HCT116 (cell line): ENCODE results near the gene LDLRAD4. TPM values are rescaled to one million over a fixed set of nuclear protein-coding genes. Genes with fewer than 3 reads are reported as not detected.

Experiments
- ATAC-seq: fragments of 200-7000 bp; cut with Tn5 transposase; 2 replicates; pipeline ENCODE4 v1.9.1; 2020; ENCODE audit warnings: mild to moderate bottlenecking, moderate library complexity
- BruUV-seq: library from RNA; stranded (reverse); fragments of 400-500 nt; replicated peaks from 2 replicates; lab custom pipeline; 2021; lab: Mats Ljungman, UMichigan
- CTCF ChIA-PET: fragments of 300-600 bp; sonication (Branson Sonifier 250); formaldehyde crosslinking; loops from one replicate; lab custom pipeline; 2021; ENCODE audit warnings: antibody characterized with exemption; lab: Charles Lee
- POLR2A ChIA-PET: fragments of 300-600, 350-600 bp; sonication (Branson Sonifier 250); formaldehyde crosslinking; loops from one replicate; lab custom pipeline; 2021; ENCODE audit warnings: antibody characterized with exemption; lab: Charles Lee
- RAD21 ChIA-PET, 2 experiments: fragments of 300-600 bp; sonication (Branson Sonifier 250); formaldehyde crosslinking; loops; one replicate each; lab custom pipeline; 2023; ENCODE audit warnings: low total read pairs in 2 of 2; ENCODE audit not compliant: uncharacterized antibody in 2 of 2, unreplicated experiment in 2 of 2, low non-redundant PET in 1 of 2; lab: Charles Lee
- DNase-seq: peaks from one replicate; pipeline ENCODE4 v3.0.0-alpha.2; 2010; ENCODE audit warnings: low read depth, low spot score
- H2AFZ ChIP-seq: fragments of 200-600 bp; shearing (Covaris generic), sonication (generic); 2 replicates; pipeline ENCODE4 v1.6.1; 2017; ENCODE audit warnings: low read depth, mixed run types, mixed read lengths, antibody characterized with exemption, low read length; ENCODE audit not compliant: poor library complexity, severe bottlenecking
- H3K27ac ChIP-seq: 2 replicates; pipeline ENCODE4 v1.5.1; 2012; ENCODE audit warnings: low read depth, low read length
- H3K27me3 ChIP-seq: fragments of 200-600 bp; sonication (generic); 2 replicates; pipeline ENCODE4 v1.6.1; 2016; ENCODE audit warnings: mixed run types, low read length, mixed read lengths; ENCODE audit not compliant: insufficient read depth
- H3K36me3 ChIP-seq, 2 experiments: fragments of 200-500 bp in 1 of 2; fragments of 200-600 bp in 1 of 2; sonication (Bioruptor generic) in 1 of 2; sonication (generic) in 1 of 2; 2 replicates each; pipeline versions ENCODE4 v1.5.1 to v1.6.1; 2014 to 2016; ENCODE audit warnings: low read length in 2 of 2, inconsistent platforms in 1 of 2, mixed read lengths in 1 of 2, mixed run types in 1 of 2; ENCODE audit not compliant: insufficient read depth in 2 of 2, control insufficient read depth in 1 of 2
- H3K4me1 ChIP-seq, 2 experiments: fragments of 200-600 bp in 1 of 2; sonication (generic) in 1 of 2; 2 replicates each; pipeline versions ENCODE4 v1.5.1 to v1.6.1; 2012 to 2017; ENCODE audit warnings: low read length in 2 of 2, inconsistent platforms in 1 of 2, mild to moderate bottlenecking in 1 of 2, mixed read lengths in 1 of 2, mixed run types in 1 of 2, moderate library complexity in 1 of 2; ENCODE audit not compliant: insufficient read depth in 2 of 2, control insufficient read depth in 1 of 2
- H3K4me2 ChIP-seq: fragments of 200-600 bp; sonication (generic); 2 replicates; pipeline ENCODE4 v1.6.1; 2017; ENCODE audit warnings: mixed run types, low read length, mixed read lengths
- H3K4me3 ChIP-seq, 2 experiments: fragments of 200-600 bp in 1 of 2; sonication (generic) in 1 of 2; replicated peaks in 1 of 2; 2 replicates each; pipeline ENCODE4 v1.5.1; 2011 to 2016; ENCODE audit warnings: low read length in 2 of 2, control low read depth in 1 of 2, low read depth in 1 of 2, mild to moderate bottlenecking in 1 of 2, mixed read lengths in 1 of 2, mixed run types in 1 of 2
- H3K79me2 ChIP-seq: fragments of 200-600 bp; sonication (generic); 2 replicates; pipeline ENCODE4 v1.6.1; 2017; ENCODE audit warnings: mild to moderate bottlenecking, mixed run types, low read length, moderate library complexity, mixed read lengths; ENCODE audit not compliant: insufficient read depth
- H3K9ac ChIP-seq: fragments of 200-600 bp; sonication (generic); 2 replicates; pipeline ENCODE4 v1.6.1; 2016; ENCODE audit warnings: low read length, mixed read lengths
- H3K9me2 ChIP-seq: fragments of 200-600 bp; sonication (generic), shearing (Covaris generic); 2 replicates; pipeline ENCODE4 v1.6.1; 2017; ENCODE audit warnings: mixed run types, mild to moderate bottlenecking, moderate library complexity; ENCODE audit not compliant: insufficient read depth
- H3K9me3 ChIP-seq, 2 experiments: fragments of 200-500 bp in 1 of 2; fragments of 200-600 bp in 1 of 2; sonication (Bioruptor generic) in 1 of 2; sonication (generic) in 1 of 2; 2 replicates each; pipeline ENCODE4 v1.6.1; 2014 to 2017; ENCODE audit warnings: low read length in 2 of 2, mixed read lengths in 2 of 2, inconsistent platforms in 1 of 2, low read depth in 1 of 2, mild to moderate bottlenecking in 1 of 2, mixed run types in 1 of 2, moderate library complexity in 1 of 2; ENCODE audit not compliant: control insufficient read depth in 1 of 2, insufficient read depth in 1 of 2
- H4K20me1 ChIP-seq: fragments of 200-600 bp; sonication (generic), shearing (Covaris generic); 2 replicates; pipeline ENCODE4 v1.6.1; 2017; ENCODE audit warnings: mixed run types, mild to moderate bottlenecking, moderate library complexity; ENCODE audit not compliant: insufficient read depth
- CBX3 ChIP-seq: IDR thresholded peaks from 2 replicates; pipeline ENCODE4 v1.6.1; 2012; ENCODE audit warnings: low read depth
- CEBPB ChIP-seq: IDR thresholded peaks from 2 replicates; pipeline ENCODE4 v1.6.1; 2012; ENCODE audit warnings: low read depth
- EGR1 ChIP-seq: IDR thresholded peaks from 2 replicates; pipeline ENCODE4 v1.6.1; 2012; ENCODE audit warnings: low read depth
- ELF1 ChIP-seq: IDR thresholded peaks from 2 replicates; pipeline ENCODE4 v1.6.1; 2012; ENCODE audit warnings: low read depth, borderline replicate concordance
- EZH2 ChIP-seq: fragments of 200-600 bp; sonication (generic); IDR thresholded peaks from 2 replicates; pipeline ENCODE4 v1.6.1; 2017; ENCODE audit warnings: antibody characterized with exemption, mixed run types
- FOSL1 ChIP-seq: IDR thresholded peaks from 2 replicates; pipeline ENCODE4 v1.6.1; 2012; ENCODE audit warnings: low read depth
- JUND ChIP-seq: IDR thresholded peaks from 2 replicates; pipeline ENCODE4 v1.6.1; 2012
- POLR2A ChIP-seq: IDR thresholded peaks from 2 replicates; pipeline ENCODE4 v1.7.0; 2011; ENCODE audit warnings: borderline replicate concordance; ENCODE audit not compliant: insufficient read depth, insufficient read length; ENCODE audit errors: extremely low read depth
- POLR2AphosphoS5 ChIP-seq: IDR thresholded peaks from 2 replicates; pipeline ENCODE4 v1.6.1; 2011; ENCODE audit warnings: mild to moderate bottlenecking, low read depth, low read length, moderate library complexity
- RAD21 ChIP-seq: IDR thresholded peaks from 2 replicates; pipeline ENCODE4 v1.6.1; 2012; ENCODE audit warnings: low read depth, mild to moderate bottlenecking
- SRF ChIP-seq: IDR thresholded peaks from 2 replicates; pipeline ENCODE4 v1.6.1; 2012; ENCODE audit warnings: low read depth
- YY1 ChIP-seq: IDR thresholded peaks from 2 replicates; pipeline ENCODE4 v1.6.1; 2011; ENCODE audit warnings: low read length, low read depth, moderate library complexity, mild to moderate bottlenecking; ENCODE audit not compliant: insufficient replicate concordance; ENCODE audit errors: extremely low read depth
- ZFX ChIP-seq: fragments of 450-650 bp; IDR thresholded peaks from 2 replicates; pipeline ENCODE4 v1.6.1; 2017
- ZNF274 ChIP-seq: fragments of 200-500 bp; sonication (Bioruptor generic); IDR thresholded peaks from 2 replicates; pipeline ENCODE4 v1.6.1; 2014; ENCODE audit warnings: mild to moderate bottlenecking, low read depth, low read length, inconsistent platforms
- intact Hi-C: fragments of 100-400 bp; cut with micrococcal nuclease; formaldehyde crosslinking; loops from 2 replicates; pipeline ENCODE4 v1.10.0; 2022
- total RNA-seq: library from RNA; stranded (reverse); gene quantifications from one replicate; pipeline ENCODE4 v1.2.1, GENCODE V29; 2021; ENCODE audit not compliant: unreplicated experiment
- TF ChIP-seq, protein P1 (sequence below), 3 experiments: fragments of 200-600 bp in 1 of 3; sonication (generic) in 1 of 3; IDR thresholded peaks in 2 of 3; conservative IDR thresholded peaks in 1 of 3; 2 replicates each; pipeline ENCODE4 v1.5.1; 2012 to 2017; ENCODE audit warnings: low read depth in 2 of 3, low read length in 2 of 3, antibody characterized with exemption in 1 of 3, borderline replicate concordance in 1 of 3, control low read depth in 1 of 3, mild to moderate bottlenecking in 1 of 3, mixed read lengths in 1 of 3, mixed run types in 1 of 3, moderate library complexity in 1 of 3; ENCODE audit not compliant: insufficient read depth in 1 of 3
- TF ChIP-seq, protein P2 (sequence below): IDR thresholded peaks from 2 replicates; pipeline ENCODE4 v1.6.1; 2011; ENCODE audit warnings: mild to moderate bottlenecking, low read length, moderate library complexity; ENCODE audit not compliant: insufficient replicate concordance; ENCODE audit errors: extremely low read depth
- TF ChIP-seq, protein P3 (sequence below): IDR thresholded peaks from 2 replicates; pipeline ENCODE4 v1.6.1; 2012; ENCODE audit warnings: low read depth
- TF ChIP-seq, protein P4 (sequence below): IDR thresholded peaks from 2 replicates; pipeline ENCODE4 v1.6.1; 2012

LDLRAD4 gene
- total RNA-seq, 1 experiment from 2014 or later = 1.2 TPM

DNA sequence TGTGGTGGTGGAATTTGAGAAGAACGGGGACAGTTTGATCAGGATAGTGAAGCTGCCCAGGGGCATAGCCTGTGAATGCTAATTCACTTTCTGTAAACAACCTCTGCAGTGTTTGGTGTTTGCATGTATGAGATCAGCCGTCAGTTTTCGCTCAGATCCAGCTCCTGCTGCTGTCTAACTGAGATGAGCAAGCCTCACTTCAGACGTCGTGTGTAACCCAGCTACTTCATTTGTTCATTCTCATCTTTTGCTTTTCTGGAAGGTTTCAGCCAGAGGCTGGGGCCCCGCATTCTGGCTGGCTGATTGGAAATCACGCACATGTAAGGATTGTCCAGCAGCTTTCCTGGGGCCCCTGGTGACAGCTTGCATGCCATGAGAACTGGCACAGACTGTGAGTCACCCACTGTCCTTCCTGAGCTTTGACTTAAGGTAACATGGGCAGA, 48.9 kb downstream of the LDLRAD4 start:
- H3K79me2 ChIP-seq = no peaks in the 10 kb centered on the region
- H3K27ac ChIP-seq = no peak overlapping the region
- H3K4me3 ChIP-seq = no peak overlapping the region
- no peak overlapping the region for H3K4me2 ChIP-seq
- TF ChIP-seq CBX3 (no peak), RAD21 (no peak), YY1 (no peak), CEBPB (no peak), JUND (no peak), ZFX (no peak), SRF (no peak), EZH2 (no peak), POLR2AphosphoS5 (no peak), POLR2A (no peak), ZNF274 (no peak), ELF1 (no peak), EGR1 (no peak), FOSL1 (no peak)
- TF ChIP-seq, protein P1, sequence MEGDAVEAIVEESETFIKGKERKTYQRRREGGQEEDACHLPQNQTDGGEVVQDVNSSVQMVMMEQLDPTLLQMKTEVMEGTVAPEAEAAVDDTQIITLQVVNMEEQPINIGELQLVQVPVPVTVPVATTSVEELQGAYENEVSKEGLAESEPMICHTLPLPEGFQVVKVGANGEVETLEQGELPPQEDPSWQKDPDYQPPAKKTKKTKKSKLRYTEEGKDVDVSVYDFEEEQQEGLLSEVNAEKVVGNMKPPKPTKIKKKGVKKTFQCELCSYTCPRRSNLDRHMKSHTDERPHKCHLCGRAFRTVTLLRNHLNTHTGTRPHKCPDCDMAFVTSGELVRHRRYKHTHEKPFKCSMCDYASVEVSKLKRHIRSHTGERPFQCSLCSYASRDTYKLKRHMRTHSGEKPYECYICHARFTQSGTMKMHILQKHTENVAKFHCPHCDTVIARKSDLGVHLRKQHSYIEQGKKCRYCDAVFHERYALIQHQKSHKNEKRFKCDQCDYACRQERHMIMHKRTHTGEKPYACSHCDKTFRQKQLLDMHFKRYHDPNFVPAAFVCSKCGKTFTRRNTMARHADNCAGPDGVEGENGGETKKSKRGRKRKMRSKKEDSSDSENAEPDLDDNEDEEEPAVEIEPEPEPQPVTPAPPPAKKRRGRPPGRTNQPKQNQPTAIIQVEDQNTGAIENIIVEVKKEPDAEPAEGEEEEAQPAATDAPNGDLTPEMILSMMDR (IDR thresholded peaks at IDR 0.05 in 2 of 3, conservative IDR thresholded peaks at IDR 0.05 in 1 of 3; ENCODE audit: borderline replicate concordance in 1 of 3, insufficient read depth in 1 of 3, low read depth in 2 of 3, low read length in 2 of 3) = no peak
- TF ChIP-seq, protein P2, sequence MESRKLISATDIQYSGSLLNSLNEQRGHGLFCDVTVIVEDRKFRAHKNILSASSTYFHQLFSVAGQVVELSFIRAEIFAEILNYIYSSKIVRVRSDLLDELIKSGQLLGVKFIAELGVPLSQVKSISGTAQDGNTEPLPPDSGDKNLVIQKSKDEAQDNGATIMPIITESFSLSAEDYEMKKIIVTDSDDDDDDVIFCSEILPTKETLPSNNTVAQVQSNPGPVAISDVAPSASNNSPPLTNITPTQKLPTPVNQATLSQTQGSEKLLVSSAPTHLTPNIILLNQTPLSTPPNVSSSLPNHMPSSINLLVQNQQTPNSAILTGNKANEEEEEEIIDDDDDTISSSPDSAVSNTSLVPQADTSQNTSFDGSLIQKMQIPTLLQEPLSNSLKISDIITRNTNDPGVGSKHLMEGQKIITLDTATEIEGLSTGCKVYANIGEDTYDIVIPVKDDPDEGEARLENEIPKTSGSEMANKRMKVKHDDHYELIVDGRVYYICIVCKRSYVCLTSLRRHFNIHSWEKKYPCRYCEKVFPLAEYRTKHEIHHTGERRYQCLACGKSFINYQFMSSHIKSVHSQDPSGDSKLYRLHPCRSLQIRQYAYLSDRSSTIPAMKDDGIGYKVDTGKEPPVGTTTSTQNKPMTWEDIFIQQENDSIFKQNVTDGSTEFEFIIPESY = no peak
- TF ChIP-seq, protein P3, sequence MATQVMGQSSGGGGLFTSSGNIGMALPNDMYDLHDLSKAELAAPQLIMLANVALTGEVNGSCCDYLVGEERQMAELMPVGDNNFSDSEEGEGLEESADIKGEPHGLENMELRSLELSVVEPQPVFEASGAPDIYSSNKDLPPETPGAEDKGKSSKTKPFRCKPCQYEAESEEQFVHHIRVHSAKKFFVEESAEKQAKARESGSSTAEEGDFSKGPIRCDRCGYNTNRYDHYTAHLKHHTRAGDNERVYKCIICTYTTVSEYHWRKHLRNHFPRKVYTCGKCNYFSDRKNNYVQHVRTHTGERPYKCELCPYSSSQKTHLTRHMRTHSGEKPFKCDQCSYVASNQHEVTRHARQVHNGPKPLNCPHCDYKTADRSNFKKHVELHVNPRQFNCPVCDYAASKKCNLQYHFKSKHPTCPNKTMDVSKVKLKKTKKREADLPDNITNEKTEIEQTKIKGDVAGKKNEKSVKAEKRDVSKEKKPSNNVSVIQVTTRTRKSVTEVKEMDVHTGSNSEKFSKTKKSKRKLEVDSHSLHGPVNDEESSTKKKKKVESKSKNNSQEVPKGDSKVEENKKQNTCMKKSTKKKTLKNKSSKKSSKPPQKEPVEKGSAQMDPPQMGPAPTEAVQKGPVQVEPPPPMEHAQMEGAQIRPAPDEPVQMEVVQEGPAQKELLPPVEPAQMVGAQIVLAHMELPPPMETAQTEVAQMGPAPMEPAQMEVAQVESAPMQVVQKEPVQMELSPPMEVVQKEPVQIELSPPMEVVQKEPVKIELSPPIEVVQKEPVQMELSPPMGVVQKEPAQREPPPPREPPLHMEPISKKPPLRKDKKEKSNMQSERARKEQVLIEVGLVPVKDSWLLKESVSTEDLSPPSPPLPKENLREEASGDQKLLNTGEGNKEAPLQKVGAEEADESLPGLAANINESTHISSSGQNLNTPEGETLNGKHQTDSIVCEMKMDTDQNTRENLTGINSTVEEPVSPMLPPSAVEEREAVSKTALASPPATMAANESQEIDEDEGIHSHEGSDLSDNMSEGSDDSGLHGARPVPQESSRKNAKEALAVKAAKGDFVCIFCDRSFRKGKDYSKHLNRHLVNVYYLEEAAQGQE = no peak
- TF ChIP-seq, protein P4, sequence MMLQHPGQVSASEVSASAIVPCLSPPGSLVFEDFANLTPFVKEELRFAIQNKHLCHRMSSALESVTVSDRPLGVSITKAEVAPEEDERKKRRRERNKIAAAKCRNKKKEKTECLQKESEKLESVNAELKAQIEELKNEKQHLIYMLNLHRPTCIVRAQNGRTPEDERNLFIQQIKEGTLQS = no peak
- ATAC-seq (no peak), DNase-seq (no peak)
- H2AFZ ChIP-seq = no peak overlapping the region
- no TSS peak for BruUV-seq
- H3K27me3 ChIP-seq = no peaks in the 10 kb centered on the region
- H3K9ac ChIP-seq = no peak overlapping the region
- no peaks in the 10 kb centered on the region for H3K9me3 ChIP-seq
- CTCF ChIA-PET = no interaction called here
- POLR2A ChIA-PET = no interaction called here
- H4K20me1 ChIP-seq = no peaks in the 10 kb centered on the region
- H3K36me3 ChIP-seq = no peaks in the 10 kb centered on the region
- intact Hi-C loops = loop anchor here (10.0 kb wide), 1 partner anchor 47 kb away; no protein-coding TSS in a partner anchor
- H3K4me1 ChIP-seq = no peaks in the 10 kb centered on the region
- H3K9me2 ChIP-seq = no peaks in the 10 kb centered on the region
- RAD21 ChIA-PET = no interaction called here
